ENCODE results near the gene DCN.

DNA sequence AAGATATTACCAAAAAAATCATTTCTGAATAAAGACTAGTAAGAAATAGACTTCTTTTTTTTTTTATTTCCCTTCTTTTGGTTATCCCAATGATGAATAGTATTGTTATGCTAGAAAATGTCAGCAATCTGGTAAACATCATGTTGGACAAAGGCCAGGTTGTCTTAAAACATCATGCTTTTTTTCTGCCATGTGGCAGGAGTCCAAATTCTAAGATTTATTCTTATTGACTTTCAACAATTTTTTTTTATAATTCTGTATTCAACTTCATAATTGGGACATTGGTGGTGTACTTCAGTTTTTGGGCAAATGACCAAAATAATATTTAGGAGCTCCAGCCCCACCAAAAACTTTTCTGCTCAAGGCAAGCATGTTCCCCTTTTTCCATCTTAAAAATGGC is 10.5 kb downstream of the DCN start:
- TF ChIP-seq POLR2A (IDR thresholded peaks at IDR 0.05; ENCODE audit: low read depth, low read length): no peak
- TF ChIP-seq TAF1 (IDR thresholded peaks at IDR 0.05; ENCODE audit: borderline replicate concordance, low read depth, low read length): no peak

Measured in GM12892 (cell line).